Ammon's horn (tissue), 1 donor: ENCODE data around the gene RRAGD.

Experiments
- DNase-seq: peaks from one replicate; pipeline ENCODE4 v3.0.0-alpha.2; 2016; ENCODE audit warnings: low spot score

The RRAGD gene

GRCh38 chr6:89339565-89339964, 72.5 kb downstream of the RRAGD start:
- no peak for DNase-seq

- DNase-seq: no peak
These were observed 76.9 kb downstream of the RRAGD start for GRCh38 chr6:89335164-89335563.

- DNase-seq: no peak
These were observed 81.2 kb downstream of the RRAGD start for GRCh38 chr6:89330910-89331309.

- DNase-seq: no peak
These were observed 83.1 kb downstream of the RRAGD start for GRCh38 chr6:89328976-89329375.

- no peak for DNase-seq
These were observed 87.8 kb downstream of the RRAGD start for GRCh38 chr6:89324304-89324703.

- no peak for DNase-seq
These were observed 88.5 kb downstream of the RRAGD start for GRCh38 chr6:89323511-89323971.

GRCh38 chr6:89321131-89321970, 90.7 kb downstream of the RRAGD start:
- DNase-seq: peak; percentile 63

GRCh38 chr6:89320012-89320559, 92.0 kb downstream of the RRAGD start:
- DNase-seq: no peak

GRCh38 chr6:89317067-89317466, 95.0 kb downstream of the RRAGD start:
- DNase-seq: no peak

GRCh38 chr6:89315249-89315885, 96.7 kb downstream of the RRAGD start, which contains the start of gene GABRR2:
TSS of gene GABRR2 (minus strand) at chr6:89315299. CDS start at chr6:89315165, 134 bp downstream.
- DNase-seq: no peak

- no peak for DNase-seq
These were observed 97.4 kb downstream of the RRAGD start for GRCh38 chr6:89314692-89315091.
